ENCODE results near the gene KCTD3.

The KCTD3 gene

DNA sequence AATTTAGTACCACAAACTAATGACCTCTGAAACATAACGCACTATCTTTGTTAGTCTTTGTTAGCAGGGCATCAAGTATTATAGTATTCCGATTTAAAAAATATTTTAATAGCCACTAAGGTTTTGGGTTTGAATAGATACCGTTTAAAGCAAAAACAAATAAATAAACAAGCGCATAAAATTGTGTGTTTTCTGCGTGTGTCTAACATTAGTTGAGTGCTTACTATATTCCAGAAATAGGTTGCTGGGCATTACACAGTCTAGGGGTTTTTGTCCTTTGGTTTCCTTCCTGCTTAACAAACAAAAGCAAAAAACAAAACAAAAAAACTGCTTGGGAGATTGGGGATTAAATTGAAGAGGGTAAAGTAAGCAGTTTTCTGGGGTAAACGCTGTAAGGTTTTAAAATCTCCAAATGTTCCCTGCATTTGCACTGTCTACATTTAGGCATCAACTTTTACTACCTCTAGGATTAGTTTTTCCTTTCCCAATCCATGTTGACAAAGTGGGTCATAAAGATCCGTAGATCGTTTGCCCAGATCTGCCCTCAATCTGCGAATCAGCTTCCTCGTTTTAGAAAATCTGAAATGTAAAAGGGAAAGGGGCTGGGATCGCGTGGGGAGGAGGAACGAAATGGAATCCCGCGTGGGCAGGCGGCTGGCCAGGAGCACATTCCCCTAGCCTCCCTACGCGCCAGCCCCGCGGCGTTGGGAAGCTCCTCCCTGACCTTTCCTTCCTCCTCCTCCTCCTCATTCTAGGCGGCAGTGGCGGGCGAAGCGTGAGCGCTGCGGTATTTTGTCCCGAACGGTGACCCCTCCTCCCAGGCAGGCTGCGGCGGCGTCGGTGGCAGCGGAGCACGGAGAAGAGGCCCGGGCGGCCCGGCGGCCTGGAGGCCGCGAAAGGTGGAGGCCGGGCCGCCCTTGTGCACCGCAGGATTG, at the start of gene KCTD3:
TSS of gene KCTD3 (plus strand) at position 749 of the 935 bp plus-strand sequence. CDS start 382 bp downstream, outside the sequence.
- DNase-seq (ENCODE audit: low read depth), result no peak
- peak within 1 kb of the TSS; percentile 74 for H3K4me3 ChIP-seq (ENCODE audit: low read depth, low read length)

DNA sequence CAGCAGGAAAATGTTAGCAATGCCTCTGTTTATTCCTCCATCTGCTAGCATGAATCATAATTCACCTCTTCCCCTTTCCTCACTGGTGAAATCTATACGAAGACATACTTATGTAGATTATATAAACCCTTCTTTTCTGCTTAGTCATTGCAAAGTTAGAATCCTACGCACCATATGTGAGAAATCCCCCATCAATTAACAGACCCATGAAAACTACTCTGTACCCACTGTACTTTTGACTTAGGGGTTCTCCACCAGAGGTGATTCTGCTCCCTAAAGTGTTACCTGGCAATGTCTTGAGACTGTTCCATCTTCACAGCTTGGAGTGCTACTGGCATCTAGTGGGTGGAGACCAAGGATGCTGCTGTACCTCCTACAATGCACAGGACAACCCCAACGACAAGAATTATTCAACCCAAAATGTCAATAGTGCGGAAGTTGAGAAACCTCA, 49.6 kb upstream of the KCTD3 start:
- DNase-seq (ENCODE audit: low read depth), result peak; percentile 68
- H3K4me3 ChIP-seq (ENCODE audit: low read depth, low read length), result no peak overlapping the region

DNA sequence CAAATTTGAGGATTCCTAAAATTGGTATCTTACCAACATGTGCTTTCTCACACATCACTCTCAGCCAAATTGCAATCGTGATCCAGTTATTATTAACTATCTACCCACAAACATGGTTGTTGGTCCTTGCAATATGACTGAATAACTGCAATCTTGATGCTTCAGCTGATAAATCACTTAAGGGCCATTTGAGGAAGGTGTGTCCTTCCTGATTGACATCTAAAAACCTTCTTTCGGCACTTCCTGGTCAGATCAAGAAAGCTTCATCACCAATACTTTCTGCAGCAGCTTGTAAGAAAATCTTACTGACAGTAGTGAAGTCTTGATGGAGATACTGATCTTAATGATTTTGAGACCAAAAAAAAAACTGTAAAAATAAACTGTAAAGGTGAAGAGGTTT, 48.5 kb upstream of the KCTD3 start:
- H3K4me3 ChIP-seq (ENCODE audit: low read depth, low read length), result no peak overlapping the region
- no peak for DNase-seq (ENCODE audit: low read depth)

DNA sequence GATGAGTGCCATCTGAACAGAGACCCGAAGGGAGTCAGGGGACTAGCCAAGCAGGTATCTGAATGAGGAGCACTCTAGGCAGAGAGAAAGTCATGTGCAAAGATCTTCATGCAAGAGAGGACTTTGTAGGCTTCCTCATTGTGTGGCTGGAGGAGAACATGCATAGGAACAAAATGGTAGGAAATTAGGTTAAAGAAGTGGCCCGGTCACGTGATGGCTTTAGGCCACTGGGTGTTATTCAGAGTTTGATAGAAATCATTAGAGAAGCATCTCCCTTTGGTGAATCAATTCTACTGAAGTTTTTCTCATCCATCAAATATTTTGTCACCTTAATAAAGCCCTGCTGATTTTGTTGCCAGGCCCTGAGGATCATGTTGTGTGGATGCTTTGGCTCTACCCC, 45.8 kb upstream of the KCTD3 start:
- H3K4me3 ChIP-seq (ENCODE audit: low read depth, low read length), result no peak overlapping the region
- DNase-seq (ENCODE audit: low read depth), result no peak

DNA sequence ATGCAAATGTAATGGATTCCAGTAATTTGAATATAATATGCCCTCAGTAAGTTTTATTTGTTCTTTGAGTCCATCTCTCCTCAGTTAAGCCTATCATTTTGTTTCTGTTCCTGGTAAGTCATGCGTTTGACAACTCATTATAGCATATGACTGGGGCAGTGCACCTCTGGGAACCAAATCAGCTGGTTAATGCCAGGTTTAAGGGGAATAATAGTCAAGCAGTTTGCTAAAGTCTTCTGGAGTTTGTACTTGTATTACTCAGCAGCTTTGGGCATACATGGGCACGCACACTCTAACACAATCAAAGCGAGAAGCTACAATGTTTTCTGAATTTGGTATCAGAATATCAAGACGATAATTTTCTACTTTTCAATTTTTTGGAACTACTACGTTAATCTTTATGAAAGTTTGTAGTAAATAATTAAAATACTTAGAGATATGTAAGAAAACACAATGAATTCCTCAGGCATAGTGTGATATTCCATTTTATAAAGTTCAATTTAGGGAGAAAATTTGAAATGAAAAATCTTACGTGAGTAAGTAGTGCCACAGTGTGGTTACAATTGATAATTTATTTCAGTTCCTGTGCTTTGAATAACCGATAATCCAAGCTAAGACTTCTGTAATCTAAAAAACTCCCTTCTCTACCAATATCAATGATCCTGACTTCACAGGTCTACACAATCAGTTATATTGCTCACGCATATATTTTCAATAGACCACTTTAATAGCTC, 43.8 kb upstream of the KCTD3 start:
- no peak for DNase-seq (ENCODE audit: low read depth)
- no peak overlapping the region for H3K4me3 ChIP-seq (ENCODE audit: low read depth, low read length)

DNA sequence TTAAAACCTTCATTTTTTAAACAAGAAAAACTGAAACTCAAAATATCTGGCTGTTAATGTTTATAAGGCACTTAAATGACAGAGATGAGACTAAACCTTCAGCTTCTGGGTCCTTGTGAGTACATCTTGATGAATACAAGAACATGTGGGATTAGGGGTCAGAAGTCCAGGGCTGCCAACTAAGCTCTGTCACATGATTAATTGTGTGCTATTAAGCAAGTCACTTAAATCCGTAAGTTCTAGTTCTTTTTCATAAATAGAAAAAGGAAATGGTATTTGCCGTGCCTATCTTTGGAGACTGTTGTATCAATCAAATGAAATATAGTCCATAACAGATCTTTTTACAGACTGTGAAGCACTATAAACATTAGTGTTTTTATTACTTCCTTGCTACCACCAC, 43.2 kb upstream of the KCTD3 start:
- no peak overlapping the region for H3K4me3 ChIP-seq (ENCODE audit: low read depth, low read length)

DNA sequence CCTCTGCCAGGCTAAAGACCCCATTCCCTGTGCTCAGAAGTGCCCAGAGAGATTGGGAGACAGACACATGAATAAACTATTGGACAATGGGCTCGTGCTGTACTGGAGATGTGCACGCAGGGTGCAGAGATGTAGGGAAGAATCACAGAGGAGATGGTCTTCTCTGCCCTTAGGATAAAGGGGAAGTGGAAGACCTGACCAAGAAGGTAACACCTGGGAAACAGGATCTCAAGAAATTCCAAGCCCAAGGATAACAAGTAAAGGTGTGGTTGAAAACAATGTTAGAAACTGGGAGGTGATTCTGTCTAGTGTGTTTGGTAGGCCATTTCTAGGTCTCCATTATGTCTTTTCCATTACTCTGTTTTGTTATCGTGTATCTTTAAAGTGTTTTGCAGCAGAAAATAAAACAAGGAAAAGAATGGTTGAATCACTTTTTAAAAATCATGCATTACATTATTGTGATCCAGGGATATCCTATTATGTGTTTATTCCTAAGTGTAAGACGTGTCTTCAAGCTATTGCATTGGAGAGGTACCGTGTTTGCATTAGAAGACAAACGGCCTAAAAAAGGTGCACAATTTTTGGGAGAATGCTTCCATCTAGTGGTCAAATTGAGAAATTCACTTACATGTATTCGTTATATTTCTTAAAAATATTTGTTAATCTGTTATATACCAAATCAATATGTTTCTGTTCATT, 40.8 kb upstream of the KCTD3 start:
- DNase-seq (ENCODE audit: low read depth), result no peak
- H3K4me3 ChIP-seq (ENCODE audit: low read depth, low read length), result no peak overlapping the region

More for the DNA sequence above, 43.2 kb upstream of the KCTD3 start:
- DNase-seq (ENCODE audit: low read depth), result no peak

DNA sequence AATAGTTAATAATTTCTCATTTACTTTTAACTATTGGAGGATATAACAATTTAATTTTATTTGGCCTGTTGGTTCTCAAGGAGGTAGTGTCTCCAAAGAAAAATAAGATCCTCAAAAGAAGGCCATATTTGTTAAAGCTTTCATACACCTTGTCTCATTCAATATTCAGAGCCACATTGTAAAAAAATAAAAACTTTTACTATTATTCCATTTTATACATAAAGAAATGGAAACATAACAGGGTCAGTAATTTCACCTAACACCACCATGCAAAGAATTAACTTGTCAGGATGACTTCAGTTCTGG, 40.3 kb upstream of the KCTD3 start:
- H3K4me3 ChIP-seq (ENCODE audit: low read depth, low read length), result no peak overlapping the region
- DNase-seq (ENCODE audit: low read depth), result no peak

DNA sequence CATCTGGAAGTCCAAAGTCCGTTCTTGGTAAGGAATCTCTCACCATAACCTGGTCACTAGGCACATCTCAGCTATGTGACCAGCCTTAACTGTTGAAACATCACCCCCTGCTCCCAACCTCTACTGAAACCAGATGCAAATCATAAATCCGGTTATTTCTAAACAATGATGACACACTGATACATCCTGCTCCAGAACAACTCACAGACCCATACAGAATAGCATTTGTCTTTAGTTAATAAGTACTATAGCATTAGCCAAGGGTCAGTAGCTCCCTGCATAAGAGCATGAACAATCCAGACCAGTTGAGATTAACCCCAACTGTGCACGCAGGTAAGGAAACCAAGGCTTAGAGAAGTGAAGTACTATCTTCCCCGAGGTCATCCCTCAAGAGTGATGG, 38.0 kb upstream of the KCTD3 start:
- H3K4me3 ChIP-seq (ENCODE audit: low read depth, low read length), result no peak overlapping the region
- no peak for DNase-seq (ENCODE audit: low read depth)

DNA sequence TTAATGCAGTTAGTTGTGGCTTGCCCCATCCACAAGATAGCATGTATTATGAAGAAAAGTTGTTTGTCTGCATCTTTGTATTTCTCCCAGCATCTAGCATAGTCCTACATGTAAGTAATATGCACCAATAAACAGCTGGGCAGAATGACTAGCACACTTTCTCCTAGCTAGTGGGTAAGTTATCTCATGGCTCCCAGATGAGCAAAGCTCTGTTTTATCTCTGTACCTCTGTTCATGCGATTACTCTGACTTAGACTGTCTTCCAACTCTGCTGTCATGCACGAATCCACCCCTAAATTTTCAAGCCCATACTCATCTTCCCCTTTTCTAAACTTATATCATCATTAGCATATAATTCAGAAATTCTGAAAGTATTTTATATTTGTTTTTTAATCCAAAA, 37.5 kb upstream of the KCTD3 start:
- no peak for DNase-seq (ENCODE audit: low read depth)
- no peak overlapping the region for H3K4me3 ChIP-seq (ENCODE audit: low read depth, low read length)

DNA sequence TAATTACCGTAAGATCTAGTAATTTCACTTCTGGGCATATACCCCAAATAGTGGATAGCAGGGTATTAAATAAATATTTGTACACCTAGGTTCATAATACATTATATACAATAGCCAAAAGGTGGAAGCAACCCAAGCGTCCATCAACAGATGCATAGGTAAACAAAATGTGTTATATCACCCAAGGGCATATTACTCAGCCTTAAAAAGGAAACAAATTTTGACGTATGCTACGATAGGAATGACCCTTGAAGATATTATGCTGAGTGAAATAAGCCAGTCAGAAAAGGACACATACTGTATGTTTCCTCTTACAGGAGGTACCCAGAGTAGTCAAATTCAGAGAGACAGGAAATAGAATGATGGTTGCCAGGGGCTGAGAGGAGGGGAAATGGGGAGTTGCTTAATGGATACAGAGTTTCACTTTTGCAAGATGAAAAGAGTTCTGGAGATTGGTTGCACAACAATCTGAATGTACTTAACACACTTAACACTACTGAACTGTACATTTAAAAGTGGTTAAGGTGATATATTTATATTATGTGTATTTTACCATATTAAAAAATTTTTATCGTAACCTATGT, 36.6 kb upstream of the KCTD3 start:
- no peak overlapping the region for H3K4me3 ChIP-seq (ENCODE audit: low read depth, low read length)
- DNase-seq (ENCODE audit: low read depth), result no peak

DNA sequence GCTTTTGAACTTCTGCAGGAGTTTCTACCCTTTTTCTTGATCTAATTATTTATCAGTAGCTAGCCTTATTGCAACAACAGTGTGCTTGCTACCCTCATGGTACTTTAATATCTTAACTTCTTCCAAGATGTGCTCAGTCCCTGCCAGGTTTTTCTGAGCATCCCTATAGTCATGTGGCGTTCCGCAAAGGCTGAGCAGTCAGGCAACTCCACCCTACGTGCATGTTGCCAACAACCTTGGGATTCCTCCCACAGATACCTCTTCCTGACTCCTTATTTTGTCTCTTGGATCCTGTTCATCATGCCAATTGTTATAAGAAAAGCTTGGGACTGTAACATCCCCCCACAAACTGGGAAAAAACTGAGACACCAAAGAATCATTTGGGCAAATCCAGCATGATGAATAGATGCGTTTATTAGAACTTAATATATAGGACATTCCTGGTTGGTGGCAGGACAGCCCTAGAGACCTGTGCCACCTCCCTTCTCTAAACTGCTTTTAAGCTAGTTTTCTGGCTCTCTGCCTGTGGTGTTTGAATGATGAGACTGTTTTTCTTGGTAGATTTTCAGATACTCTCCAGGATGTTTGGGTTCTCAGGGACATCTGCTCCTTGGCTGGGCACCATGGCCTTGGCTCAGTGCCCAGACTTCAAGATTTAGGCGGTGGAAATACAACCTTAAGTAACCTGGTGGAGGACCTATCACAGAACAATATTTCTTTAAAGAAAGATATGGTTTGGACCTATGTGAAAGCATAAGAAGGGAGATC, 27.1 kb upstream of the KCTD3 start:
- DNase-seq (ENCODE audit: low read depth), result no peak
- H3K4me3 ChIP-seq (ENCODE audit: low read depth, low read length), result no peak overlapping the region

DNA sequence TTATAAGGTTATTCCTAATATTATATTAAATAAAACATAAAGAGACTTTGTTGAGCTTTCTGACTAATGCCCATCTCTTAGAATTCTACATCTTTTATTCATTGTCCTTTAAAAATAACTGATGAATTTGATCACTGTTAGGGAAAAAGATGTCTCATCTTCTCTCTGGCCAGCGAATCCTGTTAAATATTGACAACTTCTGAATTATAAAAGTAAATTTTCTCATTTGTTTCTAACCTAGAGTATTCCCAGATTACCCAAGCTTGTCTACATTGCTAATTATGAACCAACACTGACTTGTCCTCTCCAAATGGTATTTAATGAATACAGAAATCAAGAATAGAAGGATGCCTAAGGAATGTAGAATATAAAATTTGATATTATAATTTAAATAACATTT, 24.8 kb upstream of the KCTD3 start:
- no peak for DNase-seq (ENCODE audit: low read depth)
- no peak overlapping the region for H3K4me3 ChIP-seq (ENCODE audit: low read depth, low read length)

DNA sequence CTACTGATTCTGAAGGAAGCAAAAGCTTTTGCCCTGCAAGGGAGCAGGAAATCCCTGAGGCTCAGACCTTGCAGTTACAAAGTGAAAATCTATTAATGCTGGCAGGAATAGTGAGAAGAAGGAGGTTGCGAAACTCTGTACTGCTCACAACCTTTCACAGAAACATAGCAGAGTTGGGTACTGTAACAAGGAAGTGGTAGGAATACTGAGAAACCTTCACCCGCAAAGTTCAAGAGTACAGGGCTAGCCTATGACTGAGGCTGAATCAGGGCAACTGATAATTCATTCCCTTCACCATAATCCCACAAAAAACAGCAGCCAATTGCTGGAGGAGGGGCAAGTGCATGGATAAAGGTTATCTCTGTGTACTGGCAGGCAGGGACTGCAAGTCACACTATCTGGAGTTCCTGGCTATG, 23.9 kb upstream of the KCTD3 start:
- H3K4me3 ChIP-seq (ENCODE audit: low read depth, low read length), result no peak overlapping the region
- DNase-seq (ENCODE audit: low read depth), result peak; percentile 69

DNA sequence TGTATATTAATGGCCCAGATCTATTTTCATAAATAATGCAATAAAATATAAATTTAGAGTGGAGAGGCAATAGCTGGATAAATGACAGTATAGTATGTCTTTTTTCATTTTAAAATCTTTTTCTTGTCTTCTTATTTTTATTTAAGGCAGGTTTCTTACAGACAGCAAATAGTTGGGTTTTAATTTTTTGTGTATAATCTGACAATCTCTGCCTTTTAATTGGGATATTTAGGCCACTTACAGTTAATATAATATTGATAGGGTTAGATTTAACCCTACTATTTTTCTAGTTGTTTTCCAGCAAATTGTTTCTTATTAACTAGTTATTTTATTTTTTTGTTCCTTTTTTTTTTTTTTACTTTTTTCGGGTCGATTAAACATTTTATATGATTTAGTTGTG, 23.3 kb upstream of the KCTD3 start:
- DNase-seq (ENCODE audit: low read depth), result no peak
- no peak overlapping the region for H3K4me3 ChIP-seq (ENCODE audit: low read depth, low read length)

DNA sequence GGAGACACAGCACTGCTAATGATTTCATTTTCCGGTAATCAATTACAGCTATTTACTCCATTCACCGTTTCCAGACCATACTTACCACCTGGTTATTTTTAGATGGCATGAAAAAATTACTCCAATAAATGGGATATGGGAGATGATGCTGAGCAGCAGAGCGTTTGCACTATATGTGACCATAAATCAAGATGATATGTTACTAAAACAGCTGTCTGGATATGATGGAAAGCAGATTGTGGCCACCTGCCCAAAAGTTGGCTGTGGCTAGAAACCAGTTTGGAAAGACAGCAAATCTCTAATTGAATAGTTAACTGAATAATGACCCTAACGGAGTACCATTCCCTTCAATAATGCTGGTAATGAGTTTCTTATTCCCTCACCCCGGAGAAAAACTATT, 22.5 kb upstream of the KCTD3 start:
- no peak overlapping the region for H3K4me3 ChIP-seq (ENCODE audit: low read depth, low read length)

DNA sequence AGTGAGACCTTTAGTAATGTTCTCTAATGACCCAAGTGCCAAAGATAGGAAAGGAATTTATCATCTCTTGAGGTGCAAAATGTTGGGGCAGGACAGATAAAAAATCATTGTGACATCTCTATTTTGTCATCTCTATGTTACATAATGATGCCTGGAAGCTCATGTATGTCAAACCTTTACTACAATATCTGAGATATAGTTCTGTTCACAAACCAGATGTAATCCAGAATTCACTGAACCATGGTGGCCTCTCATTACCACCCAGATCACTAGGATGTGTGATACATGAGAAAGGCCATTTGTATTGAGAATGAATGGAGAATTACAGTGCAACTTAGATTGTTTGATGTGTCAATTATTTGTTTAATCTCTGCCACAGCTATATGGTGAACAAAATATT, 22.0 kb upstream of the KCTD3 start:
- no peak for DNase-seq (ENCODE audit: low read depth)
- no peak overlapping the region for H3K4me3 ChIP-seq (ENCODE audit: low read depth, low read length)

More for the DNA sequence above, 22.5 kb upstream of the KCTD3 start:
- DNase-seq (ENCODE audit: low read depth), result no peak

DNA sequence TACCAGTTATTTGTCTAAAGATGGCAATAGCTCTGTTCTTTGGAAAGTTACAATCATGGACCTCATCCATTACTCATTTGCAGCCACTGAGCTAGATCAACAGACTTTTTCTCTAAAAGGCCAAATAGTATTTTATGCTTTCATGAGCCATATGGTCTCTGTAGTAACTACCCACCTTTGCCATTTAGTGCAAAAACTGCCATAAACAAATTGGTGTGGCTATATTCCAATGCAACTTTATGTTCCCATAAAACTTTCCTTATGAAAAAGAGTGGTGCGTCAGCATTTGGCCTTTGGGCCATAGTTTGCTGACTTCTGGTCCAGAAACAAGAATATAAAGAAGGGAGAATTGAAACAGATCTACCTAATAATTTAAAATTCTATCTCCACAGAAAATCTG, 20.1 kb upstream of the KCTD3 start:
- DNase-seq (ENCODE audit: low read depth), result no peak
- H3K4me3 ChIP-seq (ENCODE audit: low read depth, low read length), result no peak overlapping the region

DNA sequence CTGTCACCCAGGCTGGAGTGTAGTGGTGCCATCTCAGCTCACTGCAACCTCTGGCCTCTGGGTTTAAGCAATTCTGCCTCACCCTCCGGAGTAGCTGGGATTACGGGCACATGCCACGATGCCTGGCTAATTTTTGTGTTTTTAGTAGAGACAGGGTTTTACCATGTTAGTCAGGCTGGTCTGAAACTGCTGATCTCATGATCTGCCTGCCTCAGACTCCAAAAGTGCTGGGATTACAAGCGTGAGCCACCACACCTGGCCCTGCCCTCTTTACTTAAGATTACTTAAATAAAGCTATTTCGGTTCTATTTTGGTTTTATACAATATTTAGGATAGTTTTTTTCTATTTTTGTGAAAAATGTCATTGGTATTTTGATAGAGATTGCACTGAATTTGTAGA, 15.3 kb upstream of the KCTD3 start:
- no peak for DNase-seq (ENCODE audit: low read depth)

More for the DNA sequence above, 15.3 kb upstream of the KCTD3 start:
- H3K4me3 ChIP-seq (ENCODE audit: low read depth, low read length), result no peak overlapping the region

Measured in skeletal muscle cell (primary cell).